Measurements from ENCODE around the gene CXCL12.

DNA sequence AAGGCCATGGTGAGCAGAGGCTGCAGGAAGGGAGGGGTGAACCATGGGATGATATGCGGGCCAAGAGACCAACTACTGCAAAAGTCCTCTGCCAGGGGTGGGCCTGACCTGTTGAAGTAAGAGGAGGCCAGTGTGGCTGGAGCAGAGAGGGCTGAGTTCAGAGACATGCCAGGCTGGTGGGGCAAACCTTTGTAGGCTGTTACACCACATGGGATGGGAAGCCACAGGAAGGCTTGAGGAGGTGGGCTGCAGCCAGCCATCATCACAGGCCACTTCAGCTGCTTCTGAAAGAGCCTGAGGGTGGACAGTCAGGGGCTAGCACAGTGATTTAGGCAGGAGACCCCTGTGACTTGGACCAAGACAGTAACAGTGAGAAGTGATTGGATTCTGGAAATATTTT lies 20.3 kb downstream of the CXCL12 start:
- TF ChIP-seq, protein P1, sequence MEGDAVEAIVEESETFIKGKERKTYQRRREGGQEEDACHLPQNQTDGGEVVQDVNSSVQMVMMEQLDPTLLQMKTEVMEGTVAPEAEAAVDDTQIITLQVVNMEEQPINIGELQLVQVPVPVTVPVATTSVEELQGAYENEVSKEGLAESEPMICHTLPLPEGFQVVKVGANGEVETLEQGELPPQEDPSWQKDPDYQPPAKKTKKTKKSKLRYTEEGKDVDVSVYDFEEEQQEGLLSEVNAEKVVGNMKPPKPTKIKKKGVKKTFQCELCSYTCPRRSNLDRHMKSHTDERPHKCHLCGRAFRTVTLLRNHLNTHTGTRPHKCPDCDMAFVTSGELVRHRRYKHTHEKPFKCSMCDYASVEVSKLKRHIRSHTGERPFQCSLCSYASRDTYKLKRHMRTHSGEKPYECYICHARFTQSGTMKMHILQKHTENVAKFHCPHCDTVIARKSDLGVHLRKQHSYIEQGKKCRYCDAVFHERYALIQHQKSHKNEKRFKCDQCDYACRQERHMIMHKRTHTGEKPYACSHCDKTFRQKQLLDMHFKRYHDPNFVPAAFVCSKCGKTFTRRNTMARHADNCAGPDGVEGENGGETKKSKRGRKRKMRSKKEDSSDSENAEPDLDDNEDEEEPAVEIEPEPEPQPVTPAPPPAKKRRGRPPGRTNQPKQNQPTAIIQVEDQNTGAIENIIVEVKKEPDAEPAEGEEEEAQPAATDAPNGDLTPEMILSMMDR (IDR thresholded peaks at IDR 0.05; ENCODE audit: poor library complexity, severe bottlenecking), result no peak
- no peak for TF ChIP-seq SMC3 (conservative IDR thresholded peaks at IDR 0.05; ENCODE audit: poor library complexity)
